RPMI7951 (cell line): ENCODE results near the gene PPDPF. TPM values are rescaled to one million over a fixed set of nuclear protein-coding genes. Genes with fewer than 3 reads are reported as not detected.
"Not testable (repeated sequence)": the region's sequence is repeated elsewhere in the genome, so short reads cannot be mapped to it uniquely, and the experiment has no call there.

Experiments used
- DNase-seq: peaks from one replicate; pipeline ENCODE4 v3.0.0-alpha.2; 2012; ENCODE audit warnings: low read depth
- total RNA-seq: library from RNA; depleted of rRNA; stranded (reverse); fragments of >200 nt; shearing (Covaris generic); gene quantifications from 2 replicates; pipeline ENCODE4 v1.2.3, GENCODE V29; 2014; rRNA removed

PPDPF gene, protein sequence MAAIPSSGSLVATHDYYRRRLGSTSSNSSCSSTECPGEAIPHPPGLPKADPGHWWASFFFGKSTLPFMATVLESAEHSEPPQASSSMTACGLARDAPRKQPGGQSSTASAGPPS
- 140 and 185 TPM in 2 replicates for total RNA-seq

DNA sequence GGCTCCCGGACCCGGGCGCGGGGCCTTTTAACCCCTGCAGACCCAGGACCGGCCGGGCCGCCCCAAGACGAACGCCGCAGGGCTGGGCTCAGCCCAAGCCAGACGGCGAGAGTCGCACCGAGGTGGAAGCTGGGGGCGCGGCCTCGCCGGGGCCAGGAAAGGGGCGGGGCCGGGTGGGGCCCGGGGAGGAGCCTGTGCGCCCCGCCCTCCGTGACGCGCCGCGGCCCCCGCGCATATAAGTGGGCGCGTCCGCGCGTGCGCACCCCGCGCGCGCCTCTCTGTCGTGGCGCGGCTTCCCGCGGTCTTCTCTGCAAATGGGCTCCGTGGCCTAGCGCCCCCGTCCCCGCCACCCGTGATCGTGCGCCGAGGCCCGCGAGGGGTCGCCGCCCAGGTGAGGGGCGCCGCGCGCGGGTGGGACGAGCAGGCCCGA lies at the start of gene PPDPF:
Gene PPDPF, plus strand, starts transcription at position 262 of the 430 bp plus-strand sequence. CDS start 544 bp downstream, outside the sequence.
- peak; percentile 80 for DNase-seq

DNA sequence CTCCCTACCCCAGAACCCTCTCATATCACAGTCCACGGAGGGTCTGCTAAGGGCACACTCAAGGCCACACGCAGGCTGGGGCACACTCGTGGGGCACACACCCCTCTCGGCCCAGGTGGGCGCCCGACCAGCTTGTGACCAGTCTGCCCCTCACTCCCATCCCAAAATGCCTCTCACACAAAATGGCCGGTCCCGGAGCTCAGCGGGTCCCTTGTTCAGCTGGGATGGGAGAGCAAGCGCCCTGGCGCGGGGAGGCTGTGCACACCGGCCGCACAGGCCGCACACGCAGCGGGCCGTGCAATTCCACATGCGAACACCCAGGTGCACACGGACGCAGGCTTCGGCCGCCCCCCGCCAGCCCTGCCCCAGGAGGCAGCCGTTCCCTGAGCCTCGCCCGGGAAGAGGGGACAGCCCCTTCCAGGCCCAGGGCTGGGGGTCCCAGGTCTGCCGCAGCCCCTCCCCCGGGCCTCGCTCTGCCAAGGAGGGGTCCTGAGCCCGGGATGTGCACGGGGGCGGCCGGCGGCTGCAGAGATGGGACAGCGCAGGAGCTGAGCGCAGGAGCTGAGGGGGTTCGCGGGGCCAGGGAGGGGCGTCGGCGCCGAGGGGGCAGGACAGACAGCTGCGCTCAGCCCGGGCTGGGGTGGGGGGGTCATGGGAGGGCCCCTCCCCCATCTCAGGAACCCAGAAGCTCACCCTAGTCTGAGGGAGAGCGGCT lies 49.4 kb upstream of the PPDPF start:
- DNase-seq, result no peak

GRCh38 chr20:63471717-63471980 lies 48.9 kb upstream of the PPDPF start:
- no peak for DNase-seq

- no peak for DNase-seq
These were observed 48.4 kb upstream of the PPDPF start, which contains the start of gene KCNQ2 for GRCh38 chr20:63471981-63472831. KCNQ2 (minus strand) TSS chr20:63472655; CDS start chr20:63472463, 192 bp downstream.

DNA sequence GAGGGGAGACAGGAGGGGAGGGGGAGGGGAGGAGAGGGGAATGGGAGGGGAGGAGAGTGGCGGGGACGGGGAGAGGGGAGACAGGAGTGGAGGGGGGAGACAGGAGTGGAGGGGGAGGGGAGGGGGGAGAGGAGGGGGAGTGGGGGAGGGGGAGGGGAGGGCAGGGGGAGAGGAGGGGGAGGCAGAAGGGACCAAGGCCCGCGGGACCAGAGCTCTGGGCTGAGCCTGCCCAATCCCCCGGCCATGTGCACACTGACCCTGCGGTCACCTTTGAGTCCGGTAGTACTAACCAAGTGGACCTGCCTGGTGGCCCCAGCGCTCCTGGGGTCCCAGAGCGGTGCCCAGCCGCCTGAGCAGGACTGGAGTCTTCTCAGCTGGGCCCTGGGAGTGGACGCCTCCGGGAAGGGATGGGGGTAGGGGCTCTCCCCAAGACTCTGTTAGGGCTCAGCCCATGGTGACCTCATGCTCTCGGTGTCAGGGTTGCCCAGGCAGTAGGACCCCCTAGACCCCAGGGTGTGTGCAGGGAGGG lies 47.6 kb upstream of the PPDPF start:
- no peak for DNase-seq

- DNase-seq, result no peak
These were observed 46.8 kb upstream of the PPDPF start for GRCh38 chr20:63473555-63474449.

- DNase-seq, result peak; percentile 55
These were observed 45.4 kb upstream of the PPDPF start for GRCh38 chr20:63475209-63475608.

GRCh38 chr20:63477061-63477616 lies 43.4 kb upstream of the PPDPF start:
- no peak for DNase-seq

DNA sequence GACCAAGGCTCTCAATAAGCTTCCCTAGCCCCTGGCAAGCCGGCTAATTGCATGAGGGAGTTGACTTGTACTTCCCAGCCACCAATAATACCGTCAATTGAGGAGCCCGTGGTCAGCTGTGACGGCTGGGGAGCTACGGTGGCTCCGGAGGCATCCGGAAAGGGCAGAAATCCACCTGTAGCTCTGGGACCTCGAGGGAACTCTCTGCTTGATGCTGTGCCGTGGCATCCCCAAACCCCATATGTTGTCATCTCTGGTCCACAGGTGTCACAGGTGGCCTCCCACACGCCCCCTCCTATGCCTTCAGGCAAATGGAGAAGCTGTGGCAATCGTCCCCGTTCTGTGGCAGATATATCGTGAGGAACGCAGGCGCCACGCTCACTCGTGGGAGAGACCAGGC lies 42.6 kb upstream of the PPDPF start:
- DNase-seq, result no peak

DNA sequence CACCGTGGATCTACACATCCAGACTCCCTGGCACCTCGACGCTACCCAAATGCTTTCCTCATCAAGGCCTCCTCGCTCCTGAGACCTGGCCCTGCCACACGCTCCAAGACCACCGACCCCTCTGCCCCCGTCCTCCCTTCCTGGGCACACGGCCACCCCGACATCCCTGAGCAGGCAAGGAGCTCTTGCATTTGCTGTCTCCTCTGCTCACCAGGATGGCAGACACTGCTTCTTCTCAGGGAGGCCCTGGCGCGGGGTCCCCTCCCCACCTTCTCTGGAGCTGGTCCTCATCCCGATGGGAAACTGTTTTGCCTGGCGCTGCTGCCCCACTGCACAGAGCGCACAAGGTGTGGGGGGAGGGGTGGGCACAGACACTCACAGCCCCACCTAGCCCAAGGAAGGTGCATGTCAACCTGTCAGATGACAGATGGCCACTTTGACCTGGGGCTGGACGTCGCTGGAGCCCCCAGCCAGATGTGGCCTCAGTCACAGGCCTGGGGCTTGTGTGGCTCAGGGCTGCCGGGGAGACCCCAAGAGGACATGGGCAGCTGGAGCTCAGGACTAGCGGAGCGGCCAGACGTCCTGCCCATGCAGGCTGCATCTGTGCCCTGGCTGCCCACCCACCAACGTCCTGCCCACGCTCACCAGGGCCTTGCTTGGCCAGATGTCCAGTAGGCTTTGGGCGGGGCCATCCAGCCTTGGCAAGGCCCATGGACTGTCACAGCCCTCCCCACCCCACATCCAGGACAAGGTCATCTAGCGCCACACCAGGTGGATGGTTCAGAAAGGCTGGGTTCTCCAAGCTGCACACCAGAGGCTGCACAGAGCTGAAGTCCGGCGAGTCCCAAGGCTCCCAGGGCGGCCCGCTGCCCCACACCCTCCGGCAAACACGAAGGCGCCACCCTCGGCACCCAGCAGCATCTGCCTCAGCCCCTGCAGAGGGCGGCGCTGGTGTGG lies 41.9 kb upstream of the PPDPF start:
- no peak for DNase-seq

DNA sequence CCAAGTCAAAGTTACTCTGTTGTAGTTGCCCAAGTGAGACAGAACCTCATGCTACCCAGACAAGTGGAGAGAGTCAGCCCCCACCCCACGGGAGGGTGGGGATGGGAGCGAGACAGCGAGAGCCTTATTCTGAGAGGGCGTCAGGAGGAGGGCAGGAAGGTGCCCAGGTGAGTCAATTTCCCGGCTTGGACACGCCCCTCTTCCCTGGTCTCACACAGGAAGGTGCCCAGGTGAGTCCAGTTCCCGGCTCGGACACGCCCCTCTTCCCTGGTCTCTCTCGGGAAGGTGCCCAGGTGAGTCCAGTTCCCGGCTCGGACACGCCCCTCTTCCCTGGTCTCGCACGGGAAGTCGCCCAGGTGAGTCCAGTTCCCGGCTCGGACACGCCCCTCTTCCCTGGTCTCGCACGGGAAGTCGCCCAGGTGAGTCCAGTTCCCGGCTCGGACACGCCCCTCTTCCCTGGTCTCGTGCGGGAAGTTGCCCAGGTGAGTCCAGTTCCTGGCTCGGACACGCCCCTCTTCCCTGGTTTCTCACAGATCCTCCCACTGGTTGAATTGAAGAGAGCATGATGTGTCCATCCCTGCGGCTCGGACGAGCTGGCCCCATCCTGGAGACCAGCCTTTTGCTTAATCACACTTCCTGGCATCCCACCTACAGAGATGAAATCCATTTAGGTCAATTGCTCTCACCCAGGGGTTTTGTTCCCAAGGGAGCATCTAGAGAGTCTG lies 40.7 kb upstream of the PPDPF start:
- DNase-seq, result not testable (repeated sequence)

- no peak for DNase-seq
These were observed 39.1 kb upstream of the PPDPF start for GRCh38 chr20:63481503-63481902.

GRCh38 chr20:63482021-63482587 lies 38.5 kb upstream of the PPDPF start:
- DNase-seq, result no peak

- no peak for DNase-seq
These were observed 36.7 kb upstream of the PPDPF start for GRCh38 chr20:63483834-63484233.

GRCh38 chr20:63484236-63484635 lies 36.3 kb upstream of the PPDPF start:
- DNase-seq, result no peak

DNA sequence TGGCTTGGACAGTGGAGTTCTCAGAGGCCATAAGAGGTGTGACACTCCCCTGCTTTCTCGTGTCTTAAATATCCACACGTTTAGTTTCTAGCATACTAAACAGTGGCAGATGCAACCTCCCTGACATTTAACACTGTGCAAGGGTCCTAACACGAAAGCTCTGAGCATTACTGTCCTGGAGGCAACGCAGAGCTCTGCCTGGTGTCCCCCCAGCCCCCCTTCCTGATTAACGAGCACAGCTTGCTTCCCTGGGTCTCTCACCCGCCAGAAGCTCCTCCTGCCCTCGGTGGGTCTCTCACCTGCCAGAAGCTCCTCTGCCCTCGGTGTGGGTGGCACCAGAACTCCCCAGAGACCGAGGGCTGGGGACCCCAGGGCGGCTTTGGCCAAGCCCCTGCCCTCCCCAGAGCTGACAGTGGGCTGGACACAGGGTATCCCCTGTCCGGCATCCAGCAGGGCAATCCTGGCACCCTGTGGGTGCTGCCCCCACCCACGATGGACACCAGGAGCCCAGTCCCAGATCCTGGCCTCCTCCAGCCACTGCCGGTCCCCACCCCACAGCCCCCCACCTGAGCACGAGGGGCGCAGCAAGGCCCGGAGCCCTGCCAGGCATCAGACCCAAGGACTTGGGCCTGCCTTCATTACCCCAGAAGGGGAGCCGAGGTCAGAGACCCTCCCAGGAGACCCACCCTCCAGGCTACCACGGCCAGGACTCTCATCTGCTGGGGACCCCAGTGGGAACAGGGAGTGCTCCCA lies 35.7 kb upstream of the PPDPF start:
- no peak for DNase-seq

DNA sequence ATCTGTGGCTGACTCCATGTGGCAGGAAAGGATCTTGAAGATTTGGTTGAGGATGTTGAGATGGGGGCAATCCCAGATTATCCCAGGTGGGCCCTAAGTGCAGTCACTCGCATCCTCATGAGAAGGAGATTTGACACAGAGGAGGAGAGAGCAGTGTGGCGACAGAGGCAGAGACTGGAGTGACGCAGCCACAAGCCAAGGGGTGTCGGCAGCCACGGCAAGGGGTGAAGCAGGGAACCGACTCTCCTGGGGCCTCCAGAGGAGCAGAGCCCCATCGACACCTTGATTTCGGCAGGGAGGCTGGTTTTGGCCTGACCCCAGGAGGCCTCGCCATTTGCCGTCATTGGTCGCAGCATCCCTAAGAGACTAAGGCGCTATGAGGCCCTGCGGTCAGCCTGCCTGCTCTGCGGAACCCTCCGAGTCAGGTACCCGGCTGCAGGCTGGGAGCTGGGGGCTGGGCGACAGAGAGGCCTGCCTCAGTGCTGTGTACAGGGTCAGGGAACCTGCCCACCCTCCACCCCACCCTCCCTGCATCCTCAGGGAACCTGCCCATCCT lies 34.2 kb upstream of the PPDPF start:
- no peak for DNase-seq
